Liver (tissue), 2 donors: Measurements from ENCODE around the gene IL17REL.

Experiments used
- GABPA ChIP-seq, 2 donors: IDR thresholded peaks in 1 of 2; conservative IDR thresholded peaks in 1 of 2; 2 replicates each; pipeline ENCODE4 v1.6.1; 2016; ENCODE audit warnings: antibody characterized with exemption in 2 of 2, mild to moderate bottlenecking in 1 of 2, moderate library complexity in 1 of 2
- TAF1 ChIP-seq: conservative IDR thresholded peaks from 2 replicates; pipeline ENCODE4 v1.6.1; 2016; ENCODE audit warnings: antibody characterized with exemption, mild to moderate bottlenecking
- ZBTB33 ChIP-seq: IDR thresholded peaks from 2 replicates; pipeline ENCODE4 v1.6.1; 2016; ENCODE audit warnings: antibody characterized with exemption
- donor health status: healthy.

GRCh38 chr22:49983148-49984042 lies 29.2 kb downstream of the IL17REL start:
- TF ChIP-seq TAF1, result no peak
- no peak for TF ChIP-seq GABPA (IDR thresholded peaks at IDR 0.05 in 1 of 2, conservative IDR thresholded peaks at IDR 0.05 in 1 of 2)
- no peak for TF ChIP-seq ZBTB33
